ENCODE data around the gene TENM4. TPM values are rescaled to one million over a fixed set of nuclear protein-coding genes. Genes with fewer than 3 reads are reported as not detected.

Gene TENM4
- total and polyA plus RNA-seq, 10 of the 15 experiments (the other 5 are each of a cell fraction or from before 2014, with no cell fraction given): 0.03 to 0.12 (median 0.06) TPM; not detected in 7

DNA sequence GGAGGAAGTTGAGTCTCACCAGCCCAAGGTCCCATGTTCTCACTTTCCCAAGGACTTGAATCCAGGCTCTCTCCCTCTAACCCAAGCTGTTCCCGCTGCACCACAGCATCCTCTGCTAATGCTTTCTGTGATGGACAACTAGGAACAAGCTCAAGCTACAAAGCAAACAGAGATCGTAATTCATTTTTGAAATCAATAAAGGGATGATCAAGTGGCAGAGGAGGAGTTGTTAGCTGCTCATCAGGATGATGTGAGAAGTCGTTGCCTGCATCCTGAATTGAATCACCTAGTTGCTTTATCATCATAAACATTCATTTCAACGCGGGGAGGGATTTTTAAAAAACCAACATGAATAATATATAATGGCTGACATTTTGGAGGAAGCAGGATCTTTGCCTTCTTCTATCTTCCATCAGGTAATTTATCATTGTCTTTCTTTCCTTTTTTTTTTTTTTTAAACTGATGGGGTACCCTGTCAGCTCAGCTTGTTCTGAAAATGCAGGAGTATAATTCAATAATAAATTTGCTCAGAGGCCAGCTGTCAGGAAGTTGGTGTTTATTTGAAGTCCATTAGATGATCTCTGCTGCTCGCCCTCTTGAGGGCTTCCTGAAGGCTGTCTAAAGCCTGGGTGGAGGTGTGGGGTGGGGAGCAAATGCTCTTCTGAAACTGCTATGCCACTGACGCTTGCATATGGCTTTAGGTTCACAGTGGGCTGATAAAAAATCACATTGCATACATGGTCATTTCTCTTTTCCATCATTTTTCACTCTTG, 691.7 kb downstream of the TENM4 start (continued):
- TF ChIP-seq ZNF592 (IDR thresholded peaks at IDR 0.05): no peak

GRCh38 chr11:78744949-78745348, 695.9 kb downstream of the TENM4 start:
- in situ Hi-C loops (cut with MboI): no loop called here
- 54% methylated on average over 5 of the region's 5 CpGs for WGBS (ENCODE audit: insufficient coverage, insufficient replicate concordance, low lambda C conversion rate, missing lambda C conversion rate)
- POLR2A ChIA-PET: no interaction called here
- no peak for TF ChIP-seq POLR2AphosphoS5 (IDR thresholded peaks at IDR 0.05; ENCODE audit: low read length)
- no peak for TF ChIP-seq YBX1 (IDR thresholded peaks at IDR 0.05)
- TF ChIP-seq RFX5 (IDR thresholded peaks at IDR 0.05; ENCODE audit: low read depth, low read length): no peak
- TF ChIP-seq PML (IDR thresholded peaks at IDR 0.05; ENCODE audit: low read length): no peak
- no peak for TF ChIP-seq CBX5 (IDR thresholded peaks at IDR 0.05; ENCODE audit: low read depth)
- TF ChIP-seq IKZF2 (IDR thresholded peaks at IDR 0.05): no peak
- no peak for TF ChIP-seq MTA3 (IDR thresholded peaks at IDR 0.05; ENCODE audit: borderline replicate concordance, low read length)
- no peak for TF ChIP-seq PAX5 (IDR thresholded peaks at IDR 0.05; ENCODE audit: borderline replicate concordance, low read depth, low read length)
- no peak for TF ChIP-seq SUZ12 (IDR thresholded peaks at IDR 0.05; ENCODE audit: unreplicated experiment)
- no peak for TF ChIP-seq PAX8 (IDR thresholded peaks at IDR 0.05)
- no peak for TF ChIP-seq IRF4 (IDR thresholded peaks at IDR 0.05; ENCODE audit: low read depth, low read length)
- TF ChIP-seq, protein P1, sequence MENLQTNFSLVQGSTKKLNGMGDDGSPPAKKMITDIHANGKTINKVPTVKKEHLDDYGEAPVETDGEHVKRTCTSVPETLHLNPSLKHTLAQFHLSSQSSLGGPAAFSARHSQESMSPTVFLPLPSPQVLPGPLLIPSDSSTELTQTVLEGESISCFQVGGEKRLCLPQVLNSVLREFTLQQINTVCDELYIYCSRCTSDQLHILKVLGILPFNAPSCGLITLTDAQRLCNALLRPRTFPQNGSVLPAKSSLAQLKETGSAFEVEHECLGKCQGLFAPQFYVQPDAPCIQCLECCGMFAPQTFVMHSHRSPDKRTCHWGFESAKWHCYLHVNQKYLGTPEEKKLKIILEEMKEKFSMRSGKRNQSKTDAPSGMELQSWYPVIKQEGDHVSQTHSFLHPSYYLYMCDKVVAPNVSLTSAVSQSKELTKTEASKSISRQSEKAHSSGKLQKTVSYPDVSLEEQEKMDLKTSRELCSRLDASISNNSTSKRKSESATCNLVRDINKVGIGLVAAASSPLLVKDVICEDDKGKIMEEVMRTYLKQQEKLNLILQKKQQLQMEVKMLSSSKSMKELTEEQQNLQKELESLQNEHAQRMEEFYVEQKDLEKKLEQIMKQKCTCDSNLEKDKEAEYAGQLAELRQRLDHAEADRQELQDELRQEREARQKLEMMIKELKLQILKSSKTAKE (IDR thresholded peaks at IDR 0.05; ENCODE audit: low read depth, poor library complexity, severe bottlenecking): no peak
- no peak for TF ChIP-seq CHD2 (IDR thresholded peaks at IDR 0.05; ENCODE audit: borderline replicate concordance, low read depth, low read length)
- no peak for TF ChIP-seq TARDBP (IDR thresholded peaks at IDR 0.05; ENCODE audit: borderline replicate concordance)
- TF ChIP-seq RBBP5 (conservative IDR thresholded peaks at IDR 0.05): no peak

More at GRCh38 chr11:78744949-78745348, 695.9 kb downstream of the TENM4 start:
- Histone ChIP-seq H3K79me2 (ENCODE audit: control insufficient read depth, insufficient read depth, low read length) (no peaks in the 10 kb centered on the region), H3K4me2 (ENCODE audit: control insufficient read depth, insufficient read depth) (no peak overlapping the region), H3K27me3 (replicated peaks in 1 of 2; ENCODE audit: control insufficient read depth in 2 of 2, insufficient read depth in 2 of 2, low read length in 1 of 2) (no peaks in the 10 kb centered on the region; a peak in 2 of 4 replicates), H3K4me3 (no peak overlapping the region), H2AFZ (ENCODE audit: control insufficient read depth, low read depth, low read length) (no peak overlapping the region), H3K9ac (ENCODE audit: control insufficient read depth, insufficient read depth, low read length) (no peak overlapping the region), H3K4me1 (ENCODE audit: control insufficient read depth, insufficient read depth, low read length) (no peaks in the 10 kb centered on the region), H3K9me3 (replicated peaks; ENCODE audit: control insufficient read depth, insufficient read depth, low read length) (no peaks in the 10 kb centered on the region), H4K20me1 (ENCODE audit: control insufficient read depth, insufficient read depth) (no peaks in the 10 kb centered on the region), H3K27ac (ENCODE audit: control insufficient read depth, insufficient read depth) (no peak overlapping the region), H3K36me3 (ENCODE audit: control insufficient read depth in 2 of 2, insufficient read depth in 2 of 2, low read length in 1 of 2) (no peaks in the 10 kb centered on the region)
- DNase-seq (ENCODE audit: low read depth, low spot score): no peak
- intact Hi-C loops (cut with micrococcal nuclease; ENCODE audit: unreplicated experiment): no loop called here
- no TSS peak for BruUV-seq (replicated peaks)
- ChIA-PET SMC1A (ENCODE audit: uncharacterized antibody, unreplicated experiment) (no interaction called here), RAD21 (ENCODE audit: unreplicated experiment) (no interaction called here), CTCF (interaction anchor here (0.7 kb wide), 1 partner anchor 968 kb away, joined by 4 read pairs; no protein-coding TSS in a partner anchor)
- ATAC-seq: no peak
- no peak for FAIRE-seq
